Large intestine (tissue), 12 donors: Measurements from ENCODE around the gene LRAT. TPM values are rescaled to one million over a fixed set of nuclear protein-coding genes. Genes with fewer than 3 reads are reported as not detected.
"Not testable (repeated sequence)": the region's sequence is repeated elsewhere in the genome, so short reads cannot be mapped to it uniquely, and the experiment has no call there.

Source experiments
- DNase-seq, 2 donors: peaks; one replicate each; pipeline versions ENCODE4 v3.0.0 to v3.0.0-alpha.2; 2013
- H3K27ac ChIP-seq: one replicate; pipeline ENCODE4 v1.5.1; 2013; ENCODE audit warnings: low read length
- H3K27me3 ChIP-seq: 2 replicates; pipeline ENCODE4 v1.6.1; 2013; ENCODE audit warnings: low read length; ENCODE audit not compliant: control insufficient read depth, insufficient read depth
- H3K36me3 ChIP-seq: 2 replicates; pipeline ENCODE4 v1.6.1; 2013; ENCODE audit warnings: low read length; ENCODE audit not compliant: control insufficient read depth, insufficient read depth
- H3K4me1 ChIP-seq: one replicate; pipeline ENCODE4 v1.6.1; 2013; ENCODE audit warnings: low read length; ENCODE audit not compliant: control insufficient read depth, insufficient read depth
- H3K4me3 ChIP-seq: one replicate; pipeline ENCODE4 v1.5.1; 2013; ENCODE audit warnings: low read length
- H3K9me3 ChIP-seq: one replicate; pipeline ENCODE4 v1.6.1; 2013; ENCODE audit warnings: mild to moderate bottlenecking, low read depth, low read length, moderate library complexity; ENCODE audit not compliant: control insufficient read depth
- WGBS: methylation state at CpG from one replicate; pipeline ENCODE4 v1.1.5; 2013; ENCODE audit warnings: low lambda C conversion rate; ENCODE audit not compliant: insufficient coverage; 5-methylcytosine and 5-hydroxymethylcytosine counted together
- long read RNA-seq, 11 donors: transcript quantifications; one replicate each; lab custom pipeline, GENCODE V29; 2026
- polyA plus RNA-seq: library from polyadenylated mRNA; unstranded; fragments of 120-200 nt; gene quantifications from one replicate; pipeline ENCODE4 v1.2.1, GENCODE V29; 2013

LRAT gene
- 1.6 TPM for polyA plus RNA-seq
- long read RNA-seq, donor 1 = 0 reads
- long read RNA-seq, donor 2 = 0 reads
- long read RNA-seq, donor 3 = 0 reads
- long read RNA-seq, donor 4 = 0 reads
- long read RNA-seq, donor 5 = 0 reads
- long read RNA-seq, donor 6, full-length matches to known transcripts = 1 of 1 reads
- long read RNA-seq, donor 6, partial matches to known transcripts = 0 of 1 reads
- long read RNA-seq, donor 6, other reads (novel, unspliced or antisense) = 0 of 1 reads
- long read RNA-seq, donor 7 = 0 reads
- long read RNA-seq, donor 8 = 0 reads
- long read RNA-seq, donor 9 = 0 reads
- long read RNA-seq, donor 10, partial matches to known transcripts = 0 of 1 reads
- long read RNA-seq, donor 10, other reads (novel, unspliced or antisense) = 0 of 1 reads
- long read RNA-seq, donor 11, full-length matches to known transcripts = 3 of 3 reads
- long read RNA-seq, donor 11, partial matches to known transcripts = 0 of 3 reads
- long read RNA-seq, donor 11, other reads (novel, unspliced or antisense) = 0 of 3 reads

GRCh38 chr4:154743683-154744340 lies at the start of gene LRAT:
Gene LRAT, plus strand, starts transcription at chr4:154744000. Its CDS starts 327 bp downstream, at chr4:154744327.
- H3K9me3 ChIP-seq = peaks cover 9% of the 10 kb centered on the region
- WGBS = no CpG with 5 or more reads among the region's 55 CpGs
- no peaks in the 10 kb centered on the region for H3K36me3 ChIP-seq
- H3K4me1 ChIP-seq = peaks cover 17% of the 10 kb centered on the region
- H3K27ac ChIP-seq = no peak within 1 kb of the TSS
- peak; percentile 63 to 90 for DNase-seq
- peak within 1 kb of the TSS; percentile 58 for H3K4me3 ChIP-seq
- peaks cover 62% of the 10 kb centered on the region for H3K27me3 ChIP-seq

GRCh38 chr4:154707877-154708276 lies 35.9 kb upstream of the LRAT start:
- Histone ChIP-seq H3K4me3 (no peak overlapping the region), H3K27ac (no peak overlapping the region), H3K9me3 (no peaks in the 10 kb centered on the region), H3K27me3 (no peaks in the 10 kb centered on the region), H3K36me3 (no peaks in the 10 kb centered on the region), H3K4me1 (no peaks in the 10 kb centered on the region)
- DNase-seq = no peak
- WGBS = no CpG with 5 or more reads among the region's 3 CpGs

DNA sequence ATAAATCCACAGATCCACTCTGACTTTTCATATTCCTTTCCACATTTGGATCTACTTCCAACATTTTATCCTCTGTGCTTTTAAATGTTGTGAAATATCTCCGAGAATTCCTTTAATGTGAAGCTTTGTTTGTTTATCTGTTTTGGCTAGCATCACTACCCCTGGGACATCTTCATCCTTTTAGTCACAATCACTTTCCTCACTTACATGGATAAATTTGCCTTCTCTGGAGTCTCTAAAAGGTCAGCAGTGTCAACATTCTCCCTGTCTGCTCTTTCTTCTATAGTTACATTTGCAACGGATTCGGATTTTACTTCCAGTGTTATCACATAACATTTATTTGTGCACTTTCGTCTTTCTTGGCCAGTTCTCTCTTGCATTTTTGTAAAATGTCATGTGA lies 34.2 kb upstream of the LRAT start:
- DNase-seq = no peak
- H3K27ac ChIP-seq = no peak overlapping the region
- no peak overlapping the region for H3K4me3 ChIP-seq
- no peaks in the 10 kb centered on the region for H3K36me3 ChIP-seq
- H3K27me3 ChIP-seq = no peaks in the 10 kb centered on the region
- WGBS = 72% methylated on average over 3 of the region's 4 CpGs
- H3K9me3 ChIP-seq = no peaks in the 10 kb centered on the region
- H3K4me1 ChIP-seq = peaks cover 2% of the 10 kb centered on the region

GRCh38 chr4:154711522-154711921 lies 32.3 kb upstream of the LRAT start:
- Histone ChIP-seq H3K4me1 (peaks cover 2% of the 10 kb centered on the region), H3K36me3 (no peaks in the 10 kb centered on the region), H3K4me3 (no peak overlapping the region), H3K9me3 (no peaks in the 10 kb centered on the region), H3K27me3 (no peaks in the 10 kb centered on the region), H3K27ac (no peak overlapping the region)
- no peak for DNase-seq

- Histone ChIP-seq H3K9me3 (no peaks in the 10 kb centered on the region), H3K27me3 (no peaks in the 10 kb centered on the region), H3K4me1 (peaks cover 2% of the 10 kb centered on the region), H3K36me3 (no peaks in the 10 kb centered on the region), H3K4me3 (no peak overlapping the region), H3K27ac (no peak overlapping the region)
- no CpG with 5 or more reads among the region's 4 CpGs for WGBS
- no peak for DNase-seq
Measured at GRCh38 chr4:154714339-154715040, 29.3 kb upstream of the LRAT start.

- Histone ChIP-seq H3K4me3 (no peak overlapping the region), H3K9me3 (no peaks in the 10 kb centered on the region), H3K27me3 (no peaks in the 10 kb centered on the region), H3K4me1 (peaks cover 2% of the 10 kb centered on the region), H3K27ac (no peak overlapping the region), H3K36me3 (no peaks in the 10 kb centered on the region)
- no peak for DNase-seq
- 82% methylated on average over 2 of the region's 4 CpGs for WGBS
Measured at GRCh38 chr4:154719087-154719486, 24.7 kb upstream of the LRAT start.

DNA sequence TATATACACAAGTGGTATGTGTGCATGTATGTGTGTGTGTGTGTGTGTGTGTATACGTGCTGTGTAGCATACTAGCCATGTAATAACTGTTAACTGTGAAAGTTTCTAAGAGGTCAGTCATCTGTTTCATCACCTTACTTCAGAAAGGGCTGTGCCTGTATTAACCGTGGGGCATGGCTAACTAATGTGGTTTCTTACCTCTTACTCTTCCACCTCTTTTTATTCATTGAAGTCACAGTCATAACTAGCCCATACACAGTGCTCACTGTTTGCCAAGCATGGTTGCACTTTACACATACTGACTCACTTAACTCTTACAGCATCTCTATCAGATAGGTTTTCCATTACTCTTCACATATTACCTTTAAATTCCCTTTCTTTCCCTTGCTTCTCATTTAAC lies 23.7 kb upstream of the LRAT start:
- Histone ChIP-seq H3K4me1 (no peaks in the 10 kb centered on the region), H3K4me3 (no peak overlapping the region), H3K27me3 (no peaks in the 10 kb centered on the region), H3K27ac (no peak overlapping the region), H3K36me3 (no peaks in the 10 kb centered on the region), H3K9me3 (no peaks in the 10 kb centered on the region)
- 60% methylated on average over 1 of the region's 2 CpGs for WGBS
- no peak for DNase-seq

GRCh38 chr4:154720618-154721267 lies 23.1 kb upstream of the LRAT start:
- Histone ChIP-seq H3K27me3 (no peaks in the 10 kb centered on the region), H3K36me3 (no peaks in the 10 kb centered on the region), H3K27ac (no peak overlapping the region), H3K4me1 (no peaks in the 10 kb centered on the region), H3K9me3 (no peaks in the 10 kb centered on the region), H3K4me3 (no peak overlapping the region)
- no CpG with 5 or more reads among the region's 3 CpGs for WGBS
- no peak for DNase-seq

DNA sequence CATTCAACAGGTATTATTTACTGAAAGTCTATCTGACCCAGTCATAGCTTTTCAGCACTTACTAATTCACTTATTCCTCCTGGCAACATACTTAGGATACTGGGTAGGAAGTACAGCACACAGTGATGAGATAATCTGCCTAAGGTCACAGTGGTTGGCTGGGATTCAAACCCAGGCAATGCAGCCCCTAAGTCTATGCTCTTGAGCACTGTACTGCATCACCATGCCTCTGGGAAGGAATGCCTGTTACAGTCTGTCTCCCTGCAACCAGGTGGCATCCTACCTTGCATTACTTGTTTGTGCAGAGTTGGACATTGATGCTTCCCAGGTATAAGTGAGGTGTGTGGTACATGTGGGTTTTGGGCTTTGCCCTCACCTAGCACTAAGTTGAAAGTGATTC lies 21.5 kb upstream of the LRAT start:
- Histone ChIP-seq H3K4me3 (no peak overlapping the region), H3K27ac (no peak overlapping the region), H3K36me3 (no peaks in the 10 kb centered on the region), H3K27me3 (no peaks in the 10 kb centered on the region), H3K4me1 (no peaks in the 10 kb centered on the region), H3K9me3 (no peaks in the 10 kb centered on the region)
- no peak for DNase-seq

DNA sequence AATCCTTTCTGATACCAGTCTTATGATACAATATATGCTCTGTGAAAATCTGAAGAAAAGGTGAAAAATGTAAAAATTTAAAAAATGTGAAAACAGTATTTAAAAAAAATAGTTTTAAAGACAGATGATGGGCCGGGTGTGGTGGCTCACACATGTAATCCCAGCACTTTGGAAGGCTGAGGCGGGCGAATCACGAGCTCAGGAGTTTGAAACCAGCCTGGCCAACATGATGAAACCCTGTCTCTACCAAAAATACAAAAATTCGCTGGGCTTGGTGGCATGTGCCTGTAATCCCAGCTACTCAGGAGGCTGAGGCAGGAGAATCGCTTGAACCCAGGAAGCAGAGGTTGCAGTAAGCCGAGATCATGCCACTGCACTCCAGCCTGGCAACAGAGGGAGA lies 20.2 kb upstream of the LRAT start:
- H3K4me1 ChIP-seq, H3K27ac ChIP-seq, DNase-seq, H3K27me3 ChIP-seq, H3K4me3 ChIP-seq, H3K9me3 ChIP-seq, H3K36me3 ChIP-seq: not testable (repeated sequence)
- WGBS = 100% methylated on average over 1 of the region's 7 CpGs
